Measurements from ENCODE around the gene CD33.
"Not testable (repeated sequence)": the region's sequence is repeated elsewhere in the genome, so short reads cannot be mapped to it uniquely, and the experiment has no call there.

Gene CD33

DNA sequence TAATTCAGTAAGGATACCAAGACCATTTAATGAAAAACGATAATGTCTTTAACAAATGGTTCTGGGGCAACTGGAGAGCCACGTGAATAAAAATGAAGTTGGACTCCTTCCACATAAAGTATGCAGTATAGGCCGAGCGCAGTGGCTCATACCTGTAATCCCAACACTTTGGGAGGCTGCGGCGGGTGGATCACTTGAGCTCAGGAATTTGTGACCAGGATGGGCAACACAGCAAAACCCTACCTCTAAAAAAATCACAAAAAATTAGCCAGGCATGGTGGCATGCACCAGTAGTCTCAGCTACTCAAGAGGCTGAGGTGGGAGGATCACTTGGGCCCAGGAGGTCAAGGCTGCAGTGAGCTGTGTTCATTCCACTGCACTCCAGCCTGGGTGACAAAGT, 20.6 kb upstream of the CD33 start:
- TF ChIP-seq CTCF (IDR thresholded peaks at IDR 0.05; ENCODE audit: low read depth, low read length), result no peak
- in situ Hi-C loops (cut with HindIII; ENCODE audit: low sequenced_read_pairs), result no loop called here
- no peak overlapping the region for H3K4me3 ChIP-seq (ENCODE audit: low read depth, low read length)
- no peak for DNase-seq (ENCODE audit: low read depth, low spot score)

DNA sequence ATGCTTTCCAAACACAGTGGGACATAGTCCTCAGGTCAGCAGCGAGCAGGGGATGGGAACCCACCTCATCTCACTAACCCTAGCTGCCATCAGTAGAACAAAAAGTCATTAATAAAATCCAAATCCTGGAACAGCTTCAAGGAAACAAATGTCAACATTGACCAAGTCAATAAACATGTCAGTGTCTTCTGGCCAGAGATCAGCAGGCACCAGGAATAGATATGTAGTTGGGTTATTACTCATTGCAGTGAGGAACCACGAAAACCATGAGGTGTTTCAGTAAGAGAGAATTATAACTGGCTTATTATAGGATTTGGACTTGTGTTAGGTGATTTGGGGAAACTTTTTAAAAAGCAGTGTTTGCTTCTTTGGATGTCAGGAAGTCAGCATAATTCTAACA, 17.1 kb upstream of the CD33 start:
- DNase-seq (ENCODE audit: low read depth, low spot score), result no peak
- no peak overlapping the region for H3K4me3 ChIP-seq (ENCODE audit: low read depth, low read length)
- in situ Hi-C loops (cut with HindIII; ENCODE audit: low sequenced_read_pairs), result no loop called here
- TF ChIP-seq CTCF (IDR thresholded peaks at IDR 0.05; ENCODE audit: low read depth, low read length), result no peak

GRCh38 chr19:51210191-51210784, 14.6 kb upstream of the CD33 start:
- DNase-seq (ENCODE audit: low read depth, low spot score), result no peak
- no peak overlapping the region for H3K4me3 ChIP-seq (ENCODE audit: low read depth, low read length)
- in situ Hi-C loops (cut with HindIII; ENCODE audit: low sequenced_read_pairs), result no loop called here
- no peak for TF ChIP-seq CTCF (IDR thresholded peaks at IDR 0.05; ENCODE audit: low read depth, low read length)

DNA sequence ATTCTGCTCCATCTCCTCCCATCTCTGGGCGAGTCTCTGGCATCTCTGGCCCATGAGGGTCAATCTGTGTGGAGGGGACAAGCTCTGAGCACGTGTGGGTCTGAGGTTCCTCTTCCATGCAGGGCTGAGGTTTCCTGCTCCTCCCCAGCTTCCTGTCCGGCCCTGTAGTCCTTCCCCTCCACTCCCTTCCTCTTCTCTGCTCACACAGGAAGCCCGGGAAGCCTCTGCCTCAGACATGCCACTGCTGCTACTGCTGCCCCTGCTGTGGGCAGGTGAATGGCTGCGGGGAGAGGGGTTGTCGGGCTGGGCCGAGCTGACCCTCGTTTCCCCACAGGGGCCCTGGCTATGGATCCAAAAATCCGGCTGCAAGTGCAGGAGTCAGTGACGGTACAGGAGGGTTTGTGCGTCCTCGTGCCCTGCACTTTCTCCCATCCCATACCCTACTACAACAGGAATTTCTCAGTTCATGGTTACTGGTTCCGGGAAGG, 14.0 kb upstream of the CD33 start:
- in situ Hi-C loops (cut with HindIII; ENCODE audit: low sequenced_read_pairs); DNase-seq (ENCODE audit: low read depth, low spot score); H3K4me3 ChIP-seq (ENCODE audit: low read depth, low read length): not testable (repeated sequence)

DNA sequence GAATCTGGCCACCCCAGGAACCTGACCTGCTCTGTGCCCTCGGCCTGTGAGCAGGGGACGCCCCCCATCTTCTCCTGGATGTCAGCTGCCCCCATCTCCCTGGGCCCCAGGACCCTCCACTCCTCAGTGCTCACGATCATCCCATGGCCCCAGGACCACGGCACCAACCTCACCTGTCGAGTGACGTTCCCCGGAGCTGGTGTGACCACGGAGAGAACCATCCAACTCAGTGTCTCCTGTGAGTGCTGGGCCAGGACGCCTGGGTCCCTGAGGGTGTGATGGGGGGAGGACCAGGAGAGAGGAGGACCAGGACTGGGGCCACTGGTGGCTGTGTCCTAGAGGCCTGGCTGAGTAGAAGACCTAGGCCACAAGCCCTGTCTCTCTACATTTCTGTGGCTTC, 13.0 kb upstream of the CD33 start:
- in situ Hi-C loops (cut with HindIII; ENCODE audit: low sequenced_read_pairs), result no loop called here
- no peak for TF ChIP-seq CTCF (IDR thresholded peaks at IDR 0.05; ENCODE audit: low read depth, low read length)
- H3K4me3 ChIP-seq (ENCODE audit: low read depth, low read length), result no peak overlapping the region
- no peak for DNase-seq (ENCODE audit: low read depth, low spot score)

DNA sequence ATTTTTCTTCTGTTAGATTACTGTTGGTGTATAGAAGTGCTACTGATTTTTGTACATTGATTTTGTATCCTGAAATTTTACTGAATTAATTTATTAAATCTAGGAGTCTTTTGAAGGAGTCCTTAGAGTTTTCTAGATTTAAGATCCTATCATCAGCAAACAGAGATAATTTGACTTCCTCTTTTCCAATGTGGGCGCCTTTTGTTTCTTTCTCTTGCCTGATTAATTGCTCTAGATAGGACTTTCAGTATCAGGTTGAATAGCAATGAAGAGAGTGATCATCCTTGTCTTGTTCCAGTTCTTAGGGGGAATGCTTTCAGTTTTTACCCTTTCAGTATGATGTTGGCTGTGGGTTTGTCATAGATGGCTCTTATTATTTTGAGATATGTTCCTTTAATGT, 5.6 kb upstream of the CD33 start:
- H3K4me3 ChIP-seq (ENCODE audit: low read depth, low read length), result no peak overlapping the region
- in situ Hi-C loops (cut with HindIII; ENCODE audit: low sequenced_read_pairs), result no loop called here
- TF ChIP-seq CTCF (IDR thresholded peaks at IDR 0.05; ENCODE audit: low read depth, low read length), result no peak
- no peak for DNase-seq (ENCODE audit: low read depth, low spot score)

DNA sequence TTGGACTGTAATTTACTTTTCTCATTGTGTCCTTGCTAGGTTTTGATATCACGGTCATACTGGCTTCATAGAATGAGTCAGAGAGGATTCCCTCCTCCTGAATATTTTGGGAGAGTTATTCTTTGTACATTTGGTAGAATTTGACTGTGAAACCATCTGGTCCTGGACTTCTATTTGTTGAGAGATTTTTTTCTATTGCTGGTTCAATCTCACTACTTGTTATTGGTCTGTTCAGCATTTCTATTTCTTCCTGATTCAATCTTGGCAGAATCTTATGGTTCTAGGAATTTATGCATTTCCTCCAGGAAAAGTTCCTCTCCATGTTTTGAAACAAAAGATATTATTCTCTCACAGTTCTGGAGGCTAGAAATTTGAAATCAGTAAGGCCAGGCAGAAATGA, 4.9 kb upstream of the CD33 start:
- in situ Hi-C loops (cut with HindIII; ENCODE audit: low sequenced_read_pairs), result no loop called here
- no peak for DNase-seq (ENCODE audit: low read depth, low spot score)
- H3K4me3 ChIP-seq (ENCODE audit: low read depth, low read length), result no peak overlapping the region
- TF ChIP-seq CTCF (IDR thresholded peaks at IDR 0.05; ENCODE audit: low read depth, low read length), result no peak

All from astrocyte of the spinal cord (primary cell).